Esophagus muscularis mucosa (tissue), 4 donors: ENCODE results near the gene NUP210L. TPM values are rescaled to one million over a fixed set of nuclear protein-coding genes. Genes with fewer than 3 reads are reported as not detected.
"Not testable (repeated sequence)": the region's sequence is repeated elsewhere in the genome, so short reads cannot be mapped to it uniquely, and the experiment has no call there.

ENCODE experiments used
- DNase-seq: peaks from one replicate; pipeline ENCODE4 v3.0.0-alpha.2; 2017; ENCODE audit errors: extremely low spot score
- H3K27ac ChIP-seq, 4 donors: fragments of 200-600 bp; sonication (generic); replicated peaks in 1 of 4; 1 replicate in 3 of 4; 2 replicates in 1 of 4; pipeline ENCODE4 v1.5.1; 2016 to 2019; ENCODE audit warnings: mild to moderate bottlenecking in 1 of 4
- H3K27me3 ChIP-seq, 4 donors: fragments of 200-600 bp; sonication (generic); one replicate each; pipeline versions ENCODE4 v1.5.1 to v1.6.0; 2016 to 2019
- H3K36me3 ChIP-seq, 4 donors: fragments of 200-600 bp; sonication (generic); one replicate each; pipeline ENCODE4 v1.5.1; 2016 to 2019
- H3K4me1 ChIP-seq, 4 donors: fragments of 200-600 bp; sonication (generic); one replicate each; pipeline ENCODE4 v1.5.1; 2016 to 2019
- H3K4me3 ChIP-seq, 4 donors: fragments of 200-600 bp; sonication (generic); 1 replicate in 2 of 4; 2 replicates in 2 of 4; pipeline ENCODE4 v1.5.1; 2016 to 2019; ENCODE audit warnings: mild to moderate bottlenecking in 4 of 4, moderate library complexity in 1 of 4
- H3K9me3 ChIP-seq, 4 donors: fragments of 200-600 bp; sonication (generic); 1 replicate in 3 of 4; 2 replicates in 1 of 4; pipeline ENCODE4 v1.5.1; 2016 to 2019
- EP300 ChIP-seq: sonication (generic); formaldehyde crosslinking; IDR thresholded peaks from one replicate; pipeline ENCODE4 v1.6.1; 2017; ENCODE audit warnings: antibody characterized with exemption
- POLR2A ChIP-seq: fragments of 450-650 bp; IDR thresholded peaks from one replicate; pipeline ENCODE4 v1.6.1; 2017; ENCODE audit warnings: antibody characterized with exemption, moderate library complexity, mild to moderate bottlenecking, low read depth
- POLR2AphosphoS5 ChIP-seq, 2 donors: sonication (generic); formaldehyde crosslinking; IDR thresholded peaks; one replicate each; pipeline ENCODE4 v1.6.1; 2017; ENCODE audit warnings: antibody characterized with exemption in 2 of 2
- WGBS: methylation state at CpG from one replicate; pipeline ENCODE4 v1.1.5; 2018; 5-methylcytosine and 5-hydroxymethylcytosine counted together
- intact Hi-C: fragments of 100-400 bp; cut with DNase I; formaldehyde crosslinking; loops from one replicate; pipeline ENCODE4 v1.15.1; 2023
- total RNA-seq, 4 donors: library from RNA; depleted of rRNA; stranded (reverse); fragments of >200 nt; gene quantifications; one replicate each; pipeline versions ENCODE4 v1.1.0 to v1.2.1, GENCODE V29; 2016
- TF ChIP-seq, protein P1 (sequence below), 3 experiments: fragments of 200-600 bp in 2 of 3; fragments of 450-650 bp in 1 of 3; sonication (generic) in 2 of 3; IDR thresholded peaks; one replicate each; pipeline ENCODE4 v1.5.1; 2017 to 2019; ENCODE audit warnings: antibody characterized with exemption in 3 of 3, mild to moderate bottlenecking in 2 of 3, moderate library complexity in 1 of 3

Gene NUP210L
- total RNA-seq, 4 donors from 2014 or later, result not detected

DNA sequence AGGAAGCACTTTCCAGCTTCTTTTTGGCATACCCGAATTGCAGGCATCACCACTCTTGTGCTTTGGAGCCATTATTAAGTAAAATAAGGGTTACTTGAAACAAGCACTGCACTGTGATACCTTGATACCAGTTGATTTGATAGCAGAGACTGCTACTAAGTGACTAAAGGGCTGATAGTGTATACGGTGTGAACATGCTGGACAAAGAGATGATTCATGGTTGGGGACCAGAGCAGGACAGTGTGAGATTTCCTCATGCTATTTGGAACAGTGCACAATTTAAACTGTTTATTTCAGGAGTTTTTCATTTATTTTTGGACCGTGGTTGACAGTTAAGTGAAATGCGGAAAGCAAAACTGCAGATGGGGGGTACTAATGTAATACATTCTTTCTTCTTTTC, 154.5 kb downstream of the NUP210L start:
- H3K27ac ChIP-seq, result no peak overlapping the region
- H3K4me1 ChIP-seq, result peaks cover 0 to 1% (median under 1%) of the 10 kb centered on the region in 4 donors
- no peaks in the 10 kb centered on the region for H3K9me3 ChIP-seq
- peaks cover 0 to 8% (median 3%) of the 10 kb centered on the region in 4 donors for H3K36me3 ChIP-seq
- TF ChIP-seq POLR2AphosphoS5 (IDR thresholded peaks at IDR 0.05) (no peak), EP300 (no peak), POLR2A (no peak)
- TF ChIP-seq, protein P1, sequence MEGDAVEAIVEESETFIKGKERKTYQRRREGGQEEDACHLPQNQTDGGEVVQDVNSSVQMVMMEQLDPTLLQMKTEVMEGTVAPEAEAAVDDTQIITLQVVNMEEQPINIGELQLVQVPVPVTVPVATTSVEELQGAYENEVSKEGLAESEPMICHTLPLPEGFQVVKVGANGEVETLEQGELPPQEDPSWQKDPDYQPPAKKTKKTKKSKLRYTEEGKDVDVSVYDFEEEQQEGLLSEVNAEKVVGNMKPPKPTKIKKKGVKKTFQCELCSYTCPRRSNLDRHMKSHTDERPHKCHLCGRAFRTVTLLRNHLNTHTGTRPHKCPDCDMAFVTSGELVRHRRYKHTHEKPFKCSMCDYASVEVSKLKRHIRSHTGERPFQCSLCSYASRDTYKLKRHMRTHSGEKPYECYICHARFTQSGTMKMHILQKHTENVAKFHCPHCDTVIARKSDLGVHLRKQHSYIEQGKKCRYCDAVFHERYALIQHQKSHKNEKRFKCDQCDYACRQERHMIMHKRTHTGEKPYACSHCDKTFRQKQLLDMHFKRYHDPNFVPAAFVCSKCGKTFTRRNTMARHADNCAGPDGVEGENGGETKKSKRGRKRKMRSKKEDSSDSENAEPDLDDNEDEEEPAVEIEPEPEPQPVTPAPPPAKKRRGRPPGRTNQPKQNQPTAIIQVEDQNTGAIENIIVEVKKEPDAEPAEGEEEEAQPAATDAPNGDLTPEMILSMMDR (IDR thresholded peaks at IDR 0.05), result no peak
- H3K4me3 ChIP-seq, result no peak overlapping the region
- intact Hi-C loops, result no loop called here
- DNase-seq, result no peak
- 79% methylated on average over 4 of the region's 4 CpGs for whole genome bisulfite sequencing
- H3K27me3 ChIP-seq, result no peaks in the 10 kb centered on the region

GRCh38 chr1:153996882-153997281, 158.0 kb downstream of the NUP210L start:
- peaks cover 18 to 32% (median 29%) of the 10 kb centered on the region in 4 donors for H3K4me1 ChIP-seq
- intact Hi-C loops, H3K27me3 ChIP-seq, DNase-seq, H3K4me3 ChIP-seq, H3K9me3 ChIP-seq, H3K27ac ChIP-seq: not testable (repeated sequence)
- WGBS, result 97% methylated on average over 10 of the region's 10 CpGs
- H3K36me3 ChIP-seq, result peaks cover 23 to 44% (median 38%) of the 10 kb centered on the region in 4 donors

DNA sequence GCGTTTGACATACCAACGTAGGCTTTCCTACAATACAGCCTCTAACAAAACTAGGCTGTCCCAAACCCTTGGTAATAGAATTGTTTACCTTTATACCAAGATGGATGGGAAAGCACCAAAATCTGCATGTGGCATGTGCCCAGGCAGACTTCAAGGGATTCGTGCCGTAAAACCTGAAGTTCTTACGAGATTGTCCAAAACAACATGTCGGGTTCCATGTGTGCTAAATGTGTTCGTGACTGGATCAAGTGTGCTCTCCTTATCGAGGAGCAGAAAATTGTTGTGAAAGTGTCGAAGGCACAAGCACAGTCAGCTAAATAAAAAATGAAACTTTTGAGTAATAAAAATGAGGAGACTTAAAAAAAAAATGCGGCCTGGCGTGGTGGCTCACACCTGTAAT, 159.2 kb downstream of the NUP210L start:
- 92% methylated on average over 11 of the region's 11 CpGs for WGBS
- TF ChIP-seq EP300 (no peak), POLR2AphosphoS5 (IDR thresholded peaks at IDR 0.05) (no peak)
- TF ChIP-seq, protein P1 (IDR thresholded peaks at IDR 0.05), result no peak

DNA sequence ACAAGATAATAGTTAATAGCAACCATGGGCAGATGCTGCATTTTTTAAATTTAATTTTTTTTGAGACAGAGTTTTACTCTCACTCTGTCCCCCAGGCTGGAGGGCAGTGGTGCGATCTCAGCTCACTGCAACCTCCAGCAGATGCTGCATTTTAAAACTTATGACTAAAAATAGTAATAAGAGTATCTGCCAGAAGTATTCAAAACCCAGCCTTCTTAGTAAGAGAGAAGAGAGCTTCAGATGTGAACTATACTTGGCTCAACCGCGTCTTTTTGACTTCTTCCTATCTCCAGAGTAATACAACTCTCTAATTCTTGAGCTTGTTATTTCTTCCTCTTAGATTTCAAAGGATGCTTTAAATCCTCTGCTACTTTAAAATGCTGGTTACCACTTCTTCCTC, 159.7 kb downstream of the NUP210L start:
- intact Hi-C loops, result no loop called here
- Histone ChIP-seq H3K4me3 (no peak overlapping the region), H3K27ac (no peak overlapping the region)

More for the DNA sequence above, 159.2 kb downstream of the NUP210L start:
- H3K27ac ChIP-seq, result no peak overlapping the region
- peaks cover 25 to 40% (median 37%) of the 10 kb centered on the region in 4 donors for H3K4me1 ChIP-seq
- H3K36me3 ChIP-seq, result peaks cover 24 to 47% (median 42%) of the 10 kb centered on the region in 4 donors
- no peak for DNase-seq
- H3K27me3 ChIP-seq, result no peaks in the 10 kb centered on the region
- intact Hi-C loops, result no loop called here
- H3K4me3 ChIP-seq, result no peak overlapping the region
- H3K9me3 ChIP-seq, result no peaks in the 10 kb centered on the region

DNA sequence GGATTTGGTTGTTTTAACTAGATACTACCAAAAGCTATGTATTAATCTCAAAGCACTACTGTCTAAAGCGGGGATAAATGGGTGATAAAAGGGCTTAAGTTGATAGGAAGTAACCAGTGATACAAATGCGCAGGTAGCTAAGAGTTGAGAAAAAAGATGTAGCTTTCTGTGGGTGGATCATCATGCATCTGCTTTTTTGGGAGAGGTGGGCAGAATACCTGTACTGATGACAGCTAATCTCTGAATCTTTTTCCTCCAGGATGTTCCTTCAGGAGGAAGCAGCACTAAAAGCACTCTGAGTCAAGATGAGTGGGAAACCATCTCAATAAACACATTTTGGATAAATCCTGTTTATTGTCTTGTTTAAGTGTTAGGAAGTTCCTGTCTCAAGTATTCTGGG, 163.1 kb downstream of the NUP210L start:
- Histone ChIP-seq H3K27me3 (no peaks in the 10 kb centered on the region), H3K4me3 (peak overlapping the region; percentile 85 to 94 (median 87)), H3K27ac (peak overlapping the region; percentile 91 to 97 (median 95)), H3K4me1 (peaks cover 34 to 53% (median 50%) of the 10 kb centered on the region in 4 donors), H3K9me3 (no peaks in the 10 kb centered on the region), H3K36me3 (peaks cover 24 to 47% (median 42%) of the 10 kb centered on the region in 4 donors)
- DNase-seq, result no peak
- TF ChIP-seq EP300 (no peak), POLR2AphosphoS5 (IDR thresholded peaks at IDR 0.05) (no peak), POLR2A (no peak)
- TF ChIP-seq, protein P1 (IDR thresholded peaks at IDR 0.05), result no peak
- 88% methylated on average over 2 of the region's 2 CpGs for WGBS
- intact Hi-C loops, result loop anchor here (5.0 kb wide), 1 partner anchor 190 kb away; no protein-coding TSS in a partner anchor

More for the DNA sequence above, 159.7 kb downstream of the NUP210L start:
- Histone ChIP-seq H3K27me3 (no peaks in the 10 kb centered on the region), H3K9me3 (no peaks in the 10 kb centered on the region), H3K36me3 (peaks cover 24 to 47% (median 42%) of the 10 kb centered on the region in 4 donors), H3K4me1 (peaks cover 26 to 41% (median 39%) of the 10 kb centered on the region in 4 donors)
- no peak for DNase-seq
- TF ChIP-seq POLR2AphosphoS5 (IDR thresholded peaks at IDR 0.05) (no peak), POLR2A (no peak)
- TF ChIP-seq, protein P1 (IDR thresholded peaks at IDR 0.05), result no peak
- 60% methylated on average over 3 of the region's 3 CpGs for WGBS
